Putamen (tissue), 1 donor: ENCODE results near the gene PTH2.
"Not testable (repeated sequence)": the region's sequence is repeated elsewhere in the genome, so short reads cannot be mapped to it uniquely, and the experiment has no call there.

Source experiments
- DNase-seq: peaks from one replicate; pipeline ENCODE4 v3.0.0-alpha.2; 2016; ENCODE audit warnings: low spot score

The PTH2 gene

GRCh38 chr19:49423071-49423984, at the start of gene PTH2:
PTH2 (minus strand) TSS chr19:49423441; CDS start chr19:49423339, 102 bp downstream.
- no peak for DNase-seq

GRCh38 chr19:49472936-49473335, 49.7 kb upstream of the PTH2 start:
- DNase-seq = no peak

- no peak for DNase-seq
Measured at GRCh38 chr19:49470615-49470978, 47.4 kb upstream of the PTH2 start.

- DNase-seq = no peak
Measured at GRCh38 chr19:49469828-49470614, 46.8 kb upstream of the PTH2 start.

- DNase-seq = no peak
Measured at GRCh38 chr19:49468746-49469447, 45.7 kb upstream of the PTH2 start.

GRCh38 chr19:49468199-49468598, 45.0 kb upstream of the PTH2 start:
- no peak for DNase-seq

GRCh38 chr19:49465371-49465770, 42.1 kb upstream of the PTH2 start:
- no peak for DNase-seq

GRCh38 chr19:49463960-49464740, 40.9 kb upstream of the PTH2 start:
- DNase-seq = no peak

- DNase-seq = no peak
Measured at GRCh38 chr19:49462492-49462891, 39.3 kb upstream of the PTH2 start.

- DNase-seq = no peak
Measured at GRCh38 chr19:49461656-49462055, 38.4 kb upstream of the PTH2 start.

GRCh38 chr19:49461130-49461529, 37.9 kb upstream of the PTH2 start:
- not testable (repeated sequence) for DNase-seq

GRCh38 chr19:49459388-49459787, 36.1 kb upstream of the PTH2 start:
- DNase-seq = no peak

GRCh38 chr19:49458567-49458903, 35.3 kb upstream of the PTH2 start:
- no peak for DNase-seq

- DNase-seq = no peak
Measured at GRCh38 chr19:49456326-49456725, 33.1 kb upstream of the PTH2 start.

GRCh38 chr19:49455773-49456172, 32.5 kb upstream of the PTH2 start:
- DNase-seq = no peak

- no peak for DNase-seq
Measured at GRCh38 chr19:49453757-49454240, 30.6 kb upstream of the PTH2 start.

GRCh38 chr19:49453013-49453756, 29.9 kb upstream of the PTH2 start, which contains the start of gene ALDH16A1:
ALDH16A1 (plus strand) TSS chr19:49453225; CDS start chr19:49453332, 107 bp downstream.
- peak; percentile 98 for DNase-seq

GRCh38 chr19:49451430-49452181, 28.4 kb upstream of the PTH2 start, which contains the start of gene PIH1D1:
PIH1D1 (minus strand) TSS chr19:49451814; CDS start chr19:49451574, 240 bp downstream.
- peak; percentile 99 for DNase-seq

- DNase-seq = no peak
Measured at GRCh38 chr19:49450405-49450804, 27.2 kb upstream of the PTH2 start.

GRCh38 chr19:49448432-49448786, 25.2 kb upstream of the PTH2 start:
- no peak for DNase-seq
